H54 (cell line): ENCODE data around the gene CBFA2T3.

Experiments used
- DNase-seq: peaks from one replicate; pipeline ENCODE4 v3.0.0; 2011; ENCODE audit warnings: low spot score, mixed read lengths; ENCODE audit not compliant: insufficient read length
- FAIRE-seq: peaks from 3 replicates; lab custom pipeline; 2011; peaks lifted over from hg19 to GRCh38; lab: Jason Lieb, UNC
- POLR2A ChIP-seq: IDR thresholded peaks from 2 replicates; pipeline ENCODE4 v1.6.1; 2011; ENCODE audit warnings: low read depth, mild to moderate bottlenecking, low read length

The CBFA2T3 gene

GRCh38 chr16:88846088-88846487 lies 130.9 kb downstream of the CBFA2T3 start:
- TF ChIP-seq POLR2A, result no peak
- DNase-seq (peak; percentile 81), FAIRE-seq (no peak)

GRCh38 chr16:88844419-88845036 lies 132.5 kb downstream of the CBFA2T3 start:
- FAIRE-seq (no peak), DNase-seq (no peak)
- no peak for TF ChIP-seq POLR2A

GRCh38 chr16:88843256-88843655 lies 133.8 kb downstream of the CBFA2T3 start:
- DNase-seq (no peak), FAIRE-seq (no peak)
- no peak for TF ChIP-seq POLR2A

GRCh38 chr16:88842806-88843205 lies 134.2 kb downstream of the CBFA2T3 start:
- no peak for DNase-seq
- no peak for TF ChIP-seq POLR2A
- FAIRE-seq, result no peak

GRCh38 chr16:88842308-88842756 lies 134.7 kb downstream of the CBFA2T3 start:
- no peak for TF ChIP-seq POLR2A
- FAIRE-seq (no peak), DNase-seq (no peak)

GRCh38 chr16:88841521-88842307 lies 135.3 kb downstream of the CBFA2T3 start:
- DNase-seq (no peak), FAIRE-seq (no peak)
- TF ChIP-seq POLR2A, result no peak

- DNase-seq (no peak), FAIRE-seq (no peak)
- no peak for TF ChIP-seq POLR2A
These were observed 136.3 kb downstream of the CBFA2T3 start for GRCh38 chr16:88840600-88841215.

- FAIRE-seq (no peak), DNase-seq (no peak)
- no peak for TF ChIP-seq POLR2A
These were observed 137.0 kb downstream of the CBFA2T3 start for GRCh38 chr16:88839745-88840599.

GRCh38 chr16:88839026-88839529 lies 137.9 kb downstream of the CBFA2T3 start:
- FAIRE-seq, result no peak
- TF ChIP-seq POLR2A, result no peak
- DNase-seq, result no peak

- no peak for TF ChIP-seq POLR2A
- DNase-seq (no peak), FAIRE-seq (no peak)
These were observed 138.4 kb downstream of the CBFA2T3 start for GRCh38 chr16:88838566-88838965.

- TF ChIP-seq POLR2A, result no peak
- FAIRE-seq (no peak), DNase-seq (no peak)
These were observed 139.2 kb downstream of the CBFA2T3 start for GRCh38 chr16:88837806-88838205.

GRCh38 chr16:88836791-88837190 lies 140.2 kb downstream of the CBFA2T3 start:
- DNase-seq (no peak), FAIRE-seq (no peak)
- TF ChIP-seq POLR2A, result no peak

- FAIRE-seq (no peak), DNase-seq (no peak)
- no peak for TF ChIP-seq POLR2A
These were observed 141.2 kb downstream of the CBFA2T3 start for GRCh38 chr16:88835818-88836217.

- FAIRE-seq, result no peak
- no peak for TF ChIP-seq POLR2A
- no peak for DNase-seq
These were observed 141.6 kb downstream of the CBFA2T3 start for GRCh38 chr16:88835383-88835782.
